NCI-H2196 treated with DMSO at 0.1 percent for 48 hours (cell line): ENCODE results near the gene FBLN7.

Experiments used
- DNase-seq: peaks from one replicate; lab custom pipeline; 2025; ENCODE audit not compliant: unreplicated experiment; lab: John Stamatoyannopoulos, UW

Gene FBLN7

DNA sequence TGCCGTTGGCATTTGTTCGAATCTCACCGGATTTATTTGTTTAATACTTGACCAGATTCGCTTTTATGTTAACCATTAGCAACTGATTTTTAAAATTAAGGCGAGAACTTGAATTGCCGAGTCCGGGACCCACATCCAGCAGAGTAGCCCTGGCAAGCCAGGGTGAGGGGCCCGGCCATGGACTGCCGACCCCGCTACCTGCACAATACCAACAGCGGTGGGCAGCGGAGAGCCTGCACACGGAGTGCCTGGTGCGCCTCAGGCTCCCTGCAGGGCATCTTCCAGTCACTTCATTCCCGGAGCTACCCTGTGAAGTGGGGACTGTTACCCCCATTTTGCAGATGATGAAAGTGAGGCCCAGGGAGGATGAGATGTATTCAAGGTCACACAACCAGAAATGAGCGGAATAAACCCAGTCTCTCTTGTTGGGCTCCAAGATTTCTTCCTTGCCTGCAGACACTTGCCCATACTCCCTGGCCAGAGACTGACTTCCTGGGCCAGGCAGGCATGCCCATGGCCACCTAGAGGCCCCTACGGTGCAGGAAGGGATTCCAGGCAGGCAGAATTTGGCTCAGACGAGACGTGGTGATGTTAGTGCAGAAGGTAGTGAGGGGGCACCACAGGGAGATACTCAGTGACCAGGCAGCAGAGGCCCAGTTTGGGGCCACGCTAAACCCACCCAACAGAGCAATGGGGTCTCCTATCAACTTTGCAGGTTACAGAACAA lies 2.9 kb downstream of the FBLN7 start:
- DNase-seq = no peak

DNA sequence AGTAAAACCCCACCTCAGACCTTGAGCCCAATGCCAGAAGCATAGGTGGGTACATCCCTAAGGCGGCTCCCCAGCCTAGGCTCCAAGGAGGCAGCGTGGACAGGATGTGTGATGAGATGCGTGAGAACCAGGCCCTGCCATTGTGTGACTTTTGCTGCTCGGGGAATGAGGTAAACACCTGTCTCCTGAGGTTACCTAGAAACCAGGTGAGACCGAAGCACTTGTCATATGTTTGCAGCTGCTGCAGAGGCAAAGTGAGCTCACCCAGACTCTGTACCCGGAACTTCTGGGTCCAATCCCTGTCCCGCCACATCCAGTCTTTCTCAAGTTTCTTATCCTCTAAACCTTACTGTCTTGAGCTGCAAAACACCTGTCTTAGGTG lies 3.4 kb downstream of the FBLN7 start:
- DNase-seq = peak; percentile 55

DNA sequence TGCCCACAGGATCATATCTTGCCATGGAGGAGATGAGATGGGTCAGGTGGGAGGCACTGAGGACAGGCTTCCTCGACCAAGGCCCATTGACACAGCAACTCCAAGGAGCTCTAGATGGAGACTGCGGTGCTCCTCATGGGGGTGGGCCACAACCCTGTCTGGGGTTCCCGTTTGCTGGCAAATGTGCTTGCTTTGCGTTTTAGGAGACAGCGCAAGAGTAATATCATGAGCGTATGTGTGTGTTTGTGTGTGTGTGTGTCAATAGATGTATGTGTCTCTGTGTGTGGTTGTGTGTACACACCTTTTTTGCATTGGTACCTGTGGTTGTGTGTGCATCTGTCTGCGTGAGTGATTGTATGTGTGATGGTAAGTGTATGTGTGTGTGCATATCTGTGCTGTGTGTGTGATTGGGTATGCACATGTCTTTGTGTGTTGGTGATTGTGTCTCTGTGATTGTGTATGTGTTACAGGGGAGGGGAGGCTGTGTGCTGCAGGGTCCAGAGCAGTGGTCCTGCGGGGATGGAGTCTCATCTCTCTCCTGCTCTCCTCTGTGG lies 4.4 kb downstream of the FBLN7 start:
- DNase-seq = no peak

DNA sequence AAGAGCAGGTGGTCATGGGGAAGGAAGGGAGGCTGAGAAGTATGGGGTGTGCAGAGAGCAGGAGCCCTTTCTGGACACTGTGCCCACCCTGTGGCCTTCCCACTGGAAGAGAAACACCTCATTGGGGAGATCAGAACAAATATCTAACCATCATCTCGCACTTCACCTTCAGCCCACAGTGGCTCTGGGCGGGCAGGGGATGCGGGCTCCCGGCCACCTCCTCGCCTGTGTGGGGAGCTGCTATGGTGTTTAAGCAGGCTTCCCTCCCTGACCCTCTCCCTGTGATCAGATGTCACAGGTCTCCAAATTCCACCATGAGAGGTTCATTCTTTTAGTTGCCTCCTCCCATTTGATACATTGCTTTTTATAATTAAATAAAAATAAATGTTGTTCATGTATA lies 5.0 kb downstream of the FBLN7 start:
- DNase-seq = no peak

DNA sequence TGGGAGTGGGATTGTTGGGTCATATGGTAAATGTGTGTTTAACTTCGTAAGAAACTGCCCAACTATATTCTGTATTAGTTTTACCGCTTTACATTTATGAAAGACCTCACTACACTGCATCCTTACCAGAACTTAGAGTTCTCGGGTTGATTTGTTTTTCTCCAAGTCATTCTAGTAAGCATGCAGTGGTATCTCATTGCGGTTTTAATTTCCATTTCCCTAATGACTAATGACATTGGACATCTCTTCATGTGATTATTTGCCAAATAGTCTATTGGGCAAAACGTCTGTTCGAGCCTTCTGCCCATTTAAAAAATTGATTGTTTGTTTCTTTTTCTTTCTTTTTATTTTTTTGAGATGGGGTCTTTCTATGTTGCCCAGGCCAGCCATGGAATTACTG lies 6.8 kb downstream of the FBLN7 start:
- no peak for DNase-seq

DNA sequence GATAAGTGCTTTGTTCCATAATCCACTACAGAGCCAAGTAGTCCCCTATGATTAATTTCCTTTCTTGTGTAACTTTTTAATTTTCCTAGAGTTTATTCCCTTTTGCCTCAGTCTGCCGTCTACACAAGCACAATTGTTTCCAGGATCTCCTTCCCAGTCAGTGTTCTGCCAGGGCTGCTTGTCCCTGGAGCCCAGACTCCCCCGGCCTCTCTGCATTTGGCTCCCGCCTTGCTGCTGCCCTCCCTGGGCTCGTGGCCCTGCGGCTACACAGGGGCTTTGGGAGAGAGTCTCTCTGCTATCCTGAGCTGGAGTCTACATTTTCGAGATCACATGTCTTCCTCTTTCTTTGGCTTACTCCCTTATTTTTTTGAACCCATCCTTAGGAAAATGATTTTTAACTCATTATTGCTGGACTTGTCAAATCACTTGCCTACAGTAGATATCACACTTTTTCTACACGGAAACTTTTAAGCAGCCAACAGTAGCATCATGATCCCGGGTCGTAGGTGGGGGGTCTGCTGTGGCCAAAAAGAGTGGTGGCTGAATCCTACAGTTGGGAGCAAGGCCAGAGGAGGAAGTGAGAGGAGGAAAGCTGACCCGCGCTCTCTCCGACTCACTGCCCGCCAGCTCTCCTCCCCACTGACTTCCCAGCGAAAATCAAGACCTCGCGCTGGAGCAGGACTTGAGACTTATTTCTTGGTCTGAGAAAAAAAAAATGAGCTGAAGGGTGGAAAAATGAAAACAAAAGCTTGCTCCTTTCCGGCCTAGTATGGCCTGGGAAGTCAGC lies 9.4 kb downstream of the FBLN7 start:
- no peak for DNase-seq

DNA sequence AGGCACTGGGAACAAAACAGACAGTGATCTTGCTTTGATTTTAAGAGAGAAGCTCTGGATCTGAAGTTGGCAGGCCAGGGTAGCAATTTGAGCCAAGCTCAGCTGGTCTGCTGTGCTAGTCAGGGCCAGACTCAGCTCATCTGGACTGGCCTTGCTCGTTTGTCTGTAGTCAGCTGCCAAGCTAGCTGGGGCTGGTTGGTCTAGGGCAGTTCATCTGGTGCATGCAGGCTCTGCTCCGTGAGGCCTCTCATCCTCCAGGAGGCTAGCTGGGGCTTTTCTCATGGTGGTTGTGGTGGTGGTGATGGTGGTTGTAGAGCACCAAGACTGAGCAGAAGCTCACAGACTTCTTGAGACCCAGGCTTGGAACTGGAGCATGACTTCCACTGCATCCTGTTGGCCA lies 10.3 kb downstream of the FBLN7 start:
- no peak for DNase-seq

DNA sequence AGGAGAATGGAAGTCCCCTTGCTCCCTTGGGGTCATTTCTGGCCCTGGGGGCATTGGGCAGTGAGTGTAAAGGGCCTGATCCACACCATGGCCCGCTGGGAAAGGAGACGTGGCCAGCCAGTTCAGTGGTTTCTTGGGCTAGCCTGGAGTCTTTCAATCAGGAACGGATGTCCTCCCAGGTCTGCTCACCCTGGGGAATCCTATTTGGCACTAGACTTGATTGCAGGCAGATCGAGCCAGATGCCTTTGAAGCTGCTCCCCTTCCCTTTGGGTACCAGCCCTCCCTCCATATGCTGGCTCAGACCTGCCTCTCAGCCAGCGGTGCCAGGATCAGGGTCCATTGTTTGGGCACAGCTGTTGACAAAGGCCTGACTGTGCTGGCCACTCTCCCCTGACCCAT lies 11.0 kb downstream of the FBLN7 start:
- no peak for DNase-seq

DNA sequence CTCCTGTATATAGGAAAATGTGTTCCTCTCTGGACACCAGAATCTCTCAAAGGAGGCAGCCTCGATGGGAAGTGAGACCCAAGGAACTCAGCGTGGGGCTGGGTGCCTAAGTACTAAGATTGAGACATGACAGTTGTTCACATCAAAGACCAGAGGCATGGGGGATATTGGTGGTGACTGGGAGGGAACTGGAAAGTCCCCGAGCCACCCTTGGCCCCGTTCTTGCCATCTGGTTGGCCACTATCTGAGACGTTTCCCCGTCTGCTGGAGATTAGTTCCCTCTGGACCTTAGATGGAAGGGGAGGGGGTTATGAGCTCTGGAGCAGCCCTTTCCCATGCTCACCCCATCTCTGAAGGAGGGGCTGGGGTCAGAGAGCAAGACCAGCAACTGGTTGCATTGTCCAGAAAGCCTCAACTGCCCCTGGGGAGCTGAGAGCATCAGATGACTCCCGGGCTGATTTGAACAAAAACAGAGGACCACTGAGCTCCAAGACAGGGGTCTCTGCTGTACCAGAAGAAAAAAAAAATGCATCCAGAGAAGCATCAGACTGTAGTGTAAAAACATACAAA lies 11.8 kb downstream of the FBLN7 start:
- no peak for DNase-seq

DNA sequence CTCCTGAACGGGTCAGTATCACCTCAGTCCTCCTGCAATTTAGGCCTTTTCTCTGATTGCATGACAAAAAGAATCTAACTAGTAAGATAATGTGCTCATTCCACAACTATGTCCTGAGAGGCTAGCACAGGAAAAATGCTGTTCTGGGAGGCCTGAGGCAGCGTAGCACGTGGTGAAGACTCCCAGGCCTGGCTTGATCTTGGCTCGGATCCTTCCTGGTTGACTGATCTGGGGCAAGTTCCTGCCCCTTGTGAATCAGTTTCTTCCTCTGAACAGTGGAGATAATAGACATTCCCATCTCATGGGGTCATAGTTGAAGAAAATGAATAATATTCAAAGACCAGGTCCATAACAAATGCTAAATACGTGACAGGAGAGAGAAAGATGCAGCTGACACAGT lies 12.3 kb downstream of the FBLN7 start:
- no peak for DNase-seq

DNA sequence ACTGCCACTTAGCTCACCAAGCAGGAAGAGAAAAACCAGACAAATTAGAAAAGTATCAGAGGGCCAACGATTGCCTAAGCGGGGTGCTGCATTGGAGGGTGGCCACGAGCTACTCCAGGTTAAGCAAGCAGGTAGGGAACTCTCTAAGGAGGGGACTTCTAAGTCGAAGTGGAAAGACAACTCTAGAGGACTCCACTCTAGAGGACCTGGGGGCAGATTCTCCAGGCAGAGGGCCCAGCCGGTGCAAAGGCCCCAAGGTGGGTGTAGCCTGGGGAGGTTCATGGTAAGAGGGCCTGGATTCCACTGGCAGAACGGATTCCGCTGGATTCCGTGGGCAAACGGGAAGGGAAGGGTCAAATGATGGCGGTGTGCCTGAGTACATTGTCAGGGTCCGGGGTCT lies 12.7 kb downstream of the FBLN7 start:
- DNase-seq = no peak

DNA sequence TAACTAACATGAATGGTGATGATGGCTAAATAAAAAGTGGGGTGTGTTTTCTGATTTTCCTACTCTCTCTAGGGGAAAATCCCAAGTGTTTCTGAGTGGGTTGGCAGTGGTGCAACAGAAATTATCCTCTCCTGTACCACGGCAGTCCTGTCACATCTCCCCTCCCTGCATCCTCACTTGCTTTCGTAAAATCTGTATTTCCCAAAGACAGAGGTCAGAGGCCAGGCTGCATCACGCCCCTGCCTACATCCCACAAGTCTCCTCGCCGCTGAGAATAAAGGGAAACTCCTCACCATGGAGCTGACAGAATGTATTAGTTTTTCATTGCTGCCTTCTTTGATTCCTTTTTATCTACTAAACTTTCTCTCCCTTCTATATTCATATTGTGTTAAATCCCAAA lies 13.1 kb downstream of the FBLN7 start:
- no peak for DNase-seq

DNA sequence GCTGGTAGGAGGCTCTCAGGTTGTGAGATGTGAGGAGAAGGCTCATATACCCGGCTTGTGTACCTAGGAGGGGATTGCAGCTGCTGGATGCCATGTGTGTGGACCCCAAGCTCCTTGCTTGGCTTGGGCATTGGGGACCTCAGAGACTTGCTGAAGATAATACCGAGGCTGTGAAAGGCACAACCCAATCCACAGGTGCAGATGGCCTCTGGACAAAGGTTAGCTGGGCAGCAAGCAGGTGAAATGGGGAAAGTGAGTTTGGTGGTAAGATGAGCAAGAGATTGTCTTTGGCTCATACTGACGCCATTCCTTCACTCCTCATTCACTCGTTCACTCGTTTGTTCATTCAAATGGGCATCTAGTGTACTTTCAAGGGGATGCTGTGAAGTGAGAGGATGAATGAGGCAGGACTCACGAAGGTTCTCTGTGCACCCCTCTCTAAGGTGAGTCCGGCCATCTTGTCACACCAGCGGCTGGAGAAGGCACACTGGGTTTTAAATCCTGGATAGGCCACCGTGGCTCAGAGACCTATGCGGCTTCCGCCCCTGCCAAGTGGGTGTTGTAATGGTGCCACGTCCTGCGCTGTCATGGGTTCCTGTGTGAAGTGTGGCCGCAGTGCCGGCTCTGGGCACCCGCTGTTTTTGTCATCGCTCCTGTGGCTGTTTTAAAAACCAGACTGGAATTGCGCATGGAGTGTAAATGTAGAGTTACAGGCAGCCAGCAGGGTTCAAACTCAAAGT lies 13.7 kb downstream of the FBLN7 start:
- no peak for DNase-seq

DNA sequence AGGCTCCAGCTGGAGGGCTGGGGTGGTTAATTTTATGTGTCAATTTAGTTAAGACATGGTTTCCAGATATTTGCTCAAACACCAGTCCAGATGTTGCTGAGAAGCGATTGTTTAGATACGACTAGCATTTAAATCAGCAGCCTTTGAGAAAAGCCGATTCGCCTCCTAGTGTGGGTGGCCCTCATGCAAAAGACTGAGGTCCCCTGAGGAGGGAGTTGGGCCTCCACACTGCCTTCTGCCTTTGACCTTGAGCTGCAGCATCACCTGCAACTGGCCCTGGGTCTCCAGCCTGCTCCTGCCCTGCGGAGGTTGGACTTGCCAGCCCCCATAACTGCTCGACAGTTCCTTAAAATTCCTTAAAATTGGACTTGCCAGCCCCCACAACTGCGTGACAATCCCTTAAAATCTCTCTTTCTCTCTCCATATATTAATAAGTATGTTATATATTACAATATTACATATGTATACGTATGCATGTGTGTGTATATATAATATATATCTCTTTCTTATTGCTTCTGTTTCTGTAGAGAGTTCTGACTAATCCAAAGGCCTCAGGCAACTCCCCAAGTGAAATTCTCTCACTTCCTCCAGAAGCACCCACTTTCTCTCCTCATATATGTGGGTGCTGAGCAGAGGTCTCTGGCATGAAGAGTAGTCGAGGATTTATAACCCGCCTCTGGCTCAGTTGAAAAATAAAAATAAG lies 14.4 kb downstream of the FBLN7 start:
- DNase-seq = no peak

DNA sequence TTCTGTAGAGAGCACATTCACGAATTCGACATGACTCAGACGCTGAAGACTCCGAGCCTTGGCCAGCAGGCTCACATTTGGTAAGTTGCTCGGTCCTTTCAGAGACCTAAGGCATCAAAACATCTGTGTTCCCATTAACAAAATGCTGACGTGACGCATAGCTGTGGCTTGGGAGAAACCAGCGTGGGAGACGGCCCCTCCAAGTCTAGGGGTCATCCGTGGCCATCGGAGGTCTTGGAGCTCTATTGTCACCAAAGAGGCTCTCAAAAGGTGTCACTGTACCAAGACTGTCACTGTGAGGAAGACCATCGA lies 14.9 kb downstream of the FBLN7 start:
- no peak for DNase-seq

DNA sequence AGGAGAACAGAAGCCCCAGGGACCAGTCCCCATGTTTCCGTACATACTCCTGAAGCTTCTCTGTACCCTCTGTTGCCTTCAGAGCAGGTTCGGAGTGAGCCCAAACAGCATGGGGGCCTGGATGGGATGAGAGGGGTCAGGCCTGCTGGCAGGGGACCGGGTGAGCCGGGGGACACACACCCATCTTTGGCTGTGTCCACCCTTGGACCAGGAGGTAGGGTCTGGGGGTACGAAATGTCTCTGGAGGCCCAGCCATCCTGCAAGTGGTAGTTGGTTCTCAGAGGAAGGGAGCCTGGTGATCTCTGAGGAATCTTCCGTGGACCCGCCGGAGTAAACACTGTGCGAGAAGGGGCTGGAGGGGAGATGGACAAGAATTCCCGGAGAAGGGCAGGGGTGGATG lies 15.3 kb downstream of the FBLN7 start:
- no peak for DNase-seq

DNA sequence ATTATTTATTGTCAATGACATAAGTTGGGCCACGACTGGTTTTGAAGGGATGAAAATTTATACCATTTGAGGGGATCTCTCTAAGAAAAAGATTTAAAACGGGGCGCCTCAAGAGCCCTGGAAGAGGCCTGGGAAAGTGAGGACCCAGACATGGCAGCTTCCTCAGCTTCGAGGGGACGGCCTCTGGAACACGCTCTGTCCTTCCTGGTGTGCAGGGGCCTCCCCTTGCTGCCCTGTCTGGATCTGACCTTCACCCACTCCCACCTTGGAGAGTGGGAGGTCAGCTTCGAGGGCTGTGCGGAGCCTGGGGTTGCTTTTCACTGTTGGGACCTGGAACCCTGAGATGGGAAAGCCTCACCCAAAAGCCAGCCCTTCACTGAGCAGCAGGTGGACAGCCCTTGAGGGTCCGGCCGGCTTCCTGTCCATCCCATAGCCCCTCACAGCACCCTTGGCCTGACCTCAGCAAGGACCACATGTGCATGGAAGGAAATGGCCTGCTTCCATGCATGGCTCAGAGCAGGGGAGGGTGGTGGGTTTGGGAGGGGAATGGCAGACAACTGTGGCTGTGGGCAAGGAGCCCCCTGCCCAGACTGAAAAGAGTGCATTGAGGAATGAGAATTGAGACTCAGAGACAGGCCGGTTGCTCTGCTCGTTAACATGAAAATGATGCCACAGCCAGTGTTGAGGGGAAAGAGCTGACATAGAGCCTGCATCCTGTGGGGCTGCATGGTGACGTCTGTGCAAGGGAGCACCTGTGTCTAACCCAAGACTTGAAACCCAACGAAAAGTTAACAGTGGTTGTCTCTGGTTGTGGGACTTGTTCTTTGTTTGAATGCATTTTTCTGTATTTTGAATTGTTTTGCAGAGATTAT lies 16.3 kb downstream of the FBLN7 start:
- no peak for DNase-seq

DNA sequence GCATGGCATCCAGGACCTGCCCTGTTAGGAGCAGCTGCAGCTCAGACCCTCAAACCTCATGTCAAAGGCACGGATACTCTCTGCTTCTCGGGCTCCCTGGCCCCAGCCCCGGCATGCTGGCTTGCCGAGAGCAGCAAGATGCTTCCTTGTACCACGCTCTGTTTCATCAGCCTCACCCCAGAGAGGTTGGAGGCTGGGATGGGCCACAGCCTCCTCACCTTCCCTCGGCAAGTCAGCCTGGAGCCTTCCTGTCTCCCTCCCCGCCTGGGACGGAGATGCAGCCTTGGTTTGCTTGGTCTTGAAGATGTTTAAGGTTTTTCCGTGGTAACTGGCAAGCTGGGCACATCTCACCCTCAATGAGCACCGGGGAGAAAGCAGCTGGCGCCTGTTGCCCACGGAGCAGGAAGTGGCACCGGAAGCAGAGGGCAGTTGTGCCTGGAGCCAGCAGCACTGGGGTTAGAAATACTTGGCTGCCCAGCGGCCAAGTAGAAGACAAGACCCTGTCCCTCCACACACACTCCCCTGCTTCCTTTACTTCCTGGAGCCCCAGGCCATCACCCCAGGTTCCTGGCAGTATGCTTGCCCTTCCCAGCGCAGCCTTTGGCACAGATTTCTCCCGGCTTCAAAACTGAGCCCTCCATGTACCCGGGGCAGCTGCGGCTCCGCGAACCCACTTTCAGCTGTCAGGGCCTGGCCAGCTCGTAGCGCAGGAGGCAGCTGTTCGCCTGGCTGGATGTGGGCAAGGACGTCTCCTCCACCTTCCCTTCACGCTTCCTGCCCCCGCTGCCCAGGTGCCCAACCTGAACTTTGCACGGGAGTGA lies 17.4 kb downstream of the FBLN7 start:
- DNase-seq = no peak
